BE2C (cell line): ENCODE measurements around the gene DMAC1.

Experiments used
- DNase-seq: peaks from one replicate; pipeline ENCODE4 v3.0.0-alpha.2; 2020
- H3K27me3 ChIP-seq: fragments of 250-450 bp; sonication (Bioruptor Pico); 2 replicates; pipeline ENCODE4 v1.5.1; 2020; ENCODE audit warnings: mild to moderate bottlenecking
- H3K36me3 ChIP-seq: fragments of 250-450 bp; sonication (Bioruptor Pico); 2 replicates; pipeline ENCODE4 v1.5.1; 2020; ENCODE audit warnings: mild to moderate bottlenecking
- H3K4me1 ChIP-seq: fragments of 250-450 bp; sonication (Bioruptor Pico); 2 replicates; pipeline ENCODE4 v1.5.1; 2020
- H3K4me3 ChIP-seq: 2 replicates; pipeline ENCODE4 v1.5.1; 2011; ENCODE audit warnings: low read depth, low read length
- H3K9me3 ChIP-seq: fragments of 250-450 bp; sonication (Bioruptor Pico); 2 replicates; pipeline ENCODE4 v1.5.1; 2020
- TF ChIP-seq, protein P1 (sequence below): IDR thresholded peaks from 2 replicates; pipeline ENCODE4 v1.5.1; 2012; ENCODE audit warnings: mild to moderate bottlenecking, low read depth, low read length

DMAC1 gene

GRCh38 chr9:7782400-7783120, 17.0 kb downstream of the DMAC1 start:
- no peaks in the 10 kb centered on the region for H3K4me1 ChIP-seq
- TF ChIP-seq, protein P1, sequence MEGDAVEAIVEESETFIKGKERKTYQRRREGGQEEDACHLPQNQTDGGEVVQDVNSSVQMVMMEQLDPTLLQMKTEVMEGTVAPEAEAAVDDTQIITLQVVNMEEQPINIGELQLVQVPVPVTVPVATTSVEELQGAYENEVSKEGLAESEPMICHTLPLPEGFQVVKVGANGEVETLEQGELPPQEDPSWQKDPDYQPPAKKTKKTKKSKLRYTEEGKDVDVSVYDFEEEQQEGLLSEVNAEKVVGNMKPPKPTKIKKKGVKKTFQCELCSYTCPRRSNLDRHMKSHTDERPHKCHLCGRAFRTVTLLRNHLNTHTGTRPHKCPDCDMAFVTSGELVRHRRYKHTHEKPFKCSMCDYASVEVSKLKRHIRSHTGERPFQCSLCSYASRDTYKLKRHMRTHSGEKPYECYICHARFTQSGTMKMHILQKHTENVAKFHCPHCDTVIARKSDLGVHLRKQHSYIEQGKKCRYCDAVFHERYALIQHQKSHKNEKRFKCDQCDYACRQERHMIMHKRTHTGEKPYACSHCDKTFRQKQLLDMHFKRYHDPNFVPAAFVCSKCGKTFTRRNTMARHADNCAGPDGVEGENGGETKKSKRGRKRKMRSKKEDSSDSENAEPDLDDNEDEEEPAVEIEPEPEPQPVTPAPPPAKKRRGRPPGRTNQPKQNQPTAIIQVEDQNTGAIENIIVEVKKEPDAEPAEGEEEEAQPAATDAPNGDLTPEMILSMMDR, result no peak
- DNase-seq, result no peak

DNA sequence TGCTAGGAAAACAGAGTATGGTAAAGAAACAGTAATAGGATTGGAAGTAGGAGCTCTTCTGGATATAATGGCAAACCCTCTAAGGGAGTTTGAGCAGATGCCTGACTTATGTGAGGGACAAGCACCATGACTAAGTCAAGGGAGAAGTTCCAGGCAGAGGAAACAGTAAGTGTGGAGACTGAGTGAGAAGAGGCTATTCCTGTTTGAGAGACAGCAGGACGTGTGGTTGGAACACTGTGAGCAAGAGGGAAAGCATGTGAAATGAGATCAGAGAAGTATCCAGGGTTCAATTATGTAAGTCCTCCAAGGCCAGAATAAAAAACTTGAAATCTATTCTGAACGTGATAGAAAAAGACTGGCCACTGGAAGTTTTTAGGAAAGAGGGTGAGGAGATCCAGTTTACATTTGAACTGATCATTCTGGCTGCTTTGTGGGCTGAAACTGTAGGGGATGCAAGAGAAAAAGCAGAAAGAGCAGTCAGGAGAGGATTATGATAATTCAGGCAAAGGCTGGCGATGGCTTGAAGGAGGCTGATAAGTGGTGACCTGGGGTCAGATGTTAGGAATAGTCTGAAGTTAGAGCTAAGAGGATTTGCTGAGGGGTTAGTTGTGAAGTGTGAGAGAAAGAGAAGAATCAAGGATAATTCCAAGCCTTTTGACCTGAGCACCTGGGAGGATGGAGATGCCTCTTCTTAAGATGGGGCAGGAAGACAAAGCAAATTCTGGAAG, 19.2 kb downstream of the DMAC1 start:
- Histone ChIP-seq H3K4me1 (no peaks in the 10 kb centered on the region), H3K36me3 (no peaks in the 10 kb centered on the region), H3K9me3 (no peaks in the 10 kb centered on the region), H3K27me3 (0 out of 2 replicates have a peak, but pooled peaks cover 3% of the 10 kb centered on the region), H3K4me3 (no peak overlapping the region)
- TF ChIP-seq, protein P1, result no peak
- no peak for DNase-seq

More at GRCh38 chr9:7782400-7783120, 17.0 kb downstream of the DMAC1 start:
- Histone ChIP-seq H3K4me3 (no peak overlapping the region), H3K9me3 (no peaks in the 10 kb centered on the region), H3K27me3 (0 out of 2 replicates have a peak, but pooled peaks cover 3% of the 10 kb centered on the region), H3K36me3 (no peaks in the 10 kb centered on the region)

GRCh38 chr9:7778851-7779600, 20.6 kb downstream of the DMAC1 start:
- TF ChIP-seq, protein P1, result no peak
- no peaks in the 10 kb centered on the region for H3K4me1 ChIP-seq

GRCh38 chr9:7777771-7778170, 21.8 kb downstream of the DMAC1 start:
- Histone ChIP-seq H3K36me3 (no peaks in the 10 kb centered on the region), H3K9me3 (no peaks in the 10 kb centered on the region), H3K4me1 (no peaks in the 10 kb centered on the region), H3K27me3 (0 out of 2 replicates have a peak, but pooled peaks cover 3% of the 10 kb centered on the region), H3K4me3 (no peak overlapping the region)
- DNase-seq, result no peak
- TF ChIP-seq, protein P1, result no peak

More at GRCh38 chr9:7778851-7779600, 20.6 kb downstream of the DMAC1 start:
- Histone ChIP-seq H3K4me3 (no peak overlapping the region), H3K9me3 (no peaks in the 10 kb centered on the region), H3K36me3 (no peaks in the 10 kb centered on the region), H3K27me3 (0 out of 2 replicates have a peak, but pooled peaks cover 3% of the 10 kb centered on the region)
- DNase-seq, result no peak

GRCh38 chr9:7770111-7770510, 29.5 kb downstream of the DMAC1 start:
- no peaks in the 10 kb centered on the region for H3K27me3 ChIP-seq
- H3K4me1 ChIP-seq, result no peaks in the 10 kb centered on the region
- no peaks in the 10 kb centered on the region for H3K36me3 ChIP-seq
- no peak overlapping the region for H3K4me3 ChIP-seq
- H3K9me3 ChIP-seq, result no peaks in the 10 kb centered on the region
- DNase-seq, result no peak
- TF ChIP-seq, protein P1, result no peak
